ENCODE data around the gene ROBO2.

- TF ChIP-seq CTCF (IDR thresholded peaks at IDR 0.05) (no peak), POLR2A (IDR thresholded peaks at IDR 0.05) (no peak)
These were observed 1.9 kb downstream of the ROBO2 start for GRCh38 chr3:77041811-77042210.

Data from esophagus squamous epithelium (tissue), 4 donors.